SK-N-SH (cell line): Measurements from ENCODE around the gene PMS2.
A peak's percentile ranks its signal among the peaks of the same experiment; 100 is the strongest.

Experiments used
- JUND ChIP-seq: IDR thresholded peaks from 2 replicates; pipeline ENCODE4 v1.4.0; 2012
- POLR2AphosphoS5 ChIP-seq: IDR thresholded peaks from 2 replicates; pipeline ENCODE4 v1.6.1; 2012; ENCODE audit warnings: low read depth, low read length
- TF ChIP-seq, protein P1 (sequence below): fragments of 200-600 bp; sonication (generic); IDR thresholded peaks from 2 replicates; pipeline ENCODE4 v1.6.1; 2017; ENCODE audit warnings: antibody characterized with exemption, mild to moderate bottlenecking, moderate library complexity

DNA sequence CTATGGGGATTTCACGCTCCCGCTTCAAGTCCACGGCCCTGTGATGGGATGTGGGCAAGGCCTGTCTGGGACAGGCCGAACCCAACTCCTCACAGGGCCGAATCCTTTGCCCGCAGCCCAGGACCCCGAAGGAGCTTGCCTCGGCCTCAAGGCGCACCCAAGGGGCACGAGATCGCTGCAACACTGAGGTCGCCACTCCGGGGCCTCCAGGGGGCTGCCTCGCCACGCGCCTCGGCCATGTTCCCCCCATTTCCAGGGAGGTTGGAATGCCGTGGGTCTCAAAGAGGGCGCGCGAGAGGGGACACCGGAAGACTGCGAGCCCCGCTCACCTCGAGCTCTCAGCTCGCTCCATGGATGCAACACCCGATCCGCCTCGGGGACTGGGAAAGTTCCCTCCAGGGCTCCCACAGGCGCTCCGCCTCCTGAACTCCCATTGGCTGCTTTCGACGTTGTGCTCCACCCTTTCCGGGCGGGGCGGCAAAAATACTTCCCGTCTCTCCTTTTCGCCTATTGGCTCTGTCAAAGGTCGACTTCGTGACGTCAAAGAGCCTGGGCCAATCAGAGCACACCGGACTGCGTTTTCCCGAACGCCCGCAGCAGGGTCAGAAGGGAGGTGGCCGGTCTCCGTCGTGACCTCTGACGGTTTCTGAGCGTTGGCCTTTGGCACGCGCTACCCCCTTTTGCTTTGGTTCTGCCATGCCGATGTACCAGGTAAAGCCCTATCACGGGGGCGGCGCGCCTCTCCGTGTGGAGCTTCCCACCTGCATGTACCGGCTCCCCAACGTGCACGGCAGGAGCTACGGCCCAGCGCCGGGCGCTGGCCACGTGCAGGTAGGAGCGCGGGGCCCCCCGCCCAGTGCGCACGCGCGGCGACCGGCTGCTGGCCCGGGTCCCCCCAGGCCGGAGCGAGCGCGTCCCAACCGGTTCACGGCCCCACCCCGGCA is at the start of gene PMS2, which contains the start of gene AIMP2:
- TF ChIP-seq, protein P1, sequence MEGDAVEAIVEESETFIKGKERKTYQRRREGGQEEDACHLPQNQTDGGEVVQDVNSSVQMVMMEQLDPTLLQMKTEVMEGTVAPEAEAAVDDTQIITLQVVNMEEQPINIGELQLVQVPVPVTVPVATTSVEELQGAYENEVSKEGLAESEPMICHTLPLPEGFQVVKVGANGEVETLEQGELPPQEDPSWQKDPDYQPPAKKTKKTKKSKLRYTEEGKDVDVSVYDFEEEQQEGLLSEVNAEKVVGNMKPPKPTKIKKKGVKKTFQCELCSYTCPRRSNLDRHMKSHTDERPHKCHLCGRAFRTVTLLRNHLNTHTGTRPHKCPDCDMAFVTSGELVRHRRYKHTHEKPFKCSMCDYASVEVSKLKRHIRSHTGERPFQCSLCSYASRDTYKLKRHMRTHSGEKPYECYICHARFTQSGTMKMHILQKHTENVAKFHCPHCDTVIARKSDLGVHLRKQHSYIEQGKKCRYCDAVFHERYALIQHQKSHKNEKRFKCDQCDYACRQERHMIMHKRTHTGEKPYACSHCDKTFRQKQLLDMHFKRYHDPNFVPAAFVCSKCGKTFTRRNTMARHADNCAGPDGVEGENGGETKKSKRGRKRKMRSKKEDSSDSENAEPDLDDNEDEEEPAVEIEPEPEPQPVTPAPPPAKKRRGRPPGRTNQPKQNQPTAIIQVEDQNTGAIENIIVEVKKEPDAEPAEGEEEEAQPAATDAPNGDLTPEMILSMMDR: peak; percentile 28
- peak; percentile 96 for TF ChIP-seq POLR2AphosphoS5
- no peak for TF ChIP-seq JUND
